GM12891 (cell line): Measurements from ENCODE around the gene AMDHD2.
A peak's percentile ranks its signal among the peaks of the same experiment; 100 is the strongest.

Experiments used
- DNase-seq: peaks from one replicate; pipeline ENCODE4 v3.0.0; 2011; ENCODE audit warnings: low spot score; ENCODE audit not compliant: insufficient read length
- FAIRE-seq: peaks from 2 replicates; lab custom pipeline; 2011; peaks lifted over from hg19 to GRCh38; lab: Jason Lieb, UNC
- PAX5 ChIP-seq: IDR thresholded peaks from 2 replicates; pipeline ENCODE4 v1.6.1; 2011; ENCODE audit warnings: low read length, moderate library complexity, mild to moderate bottlenecking; ENCODE audit not compliant: insufficient read depth, severe bottlenecking
- POLR2A ChIP-seq: IDR thresholded peaks from 2 replicates; pipeline ENCODE4 v1.6.1; 2011; ENCODE audit warnings: low read depth, low read length, control low read depth
- POLR2AphosphoS5 ChIP-seq: IDR thresholded peaks from 2 replicates; pipeline ENCODE4 v1.6.1; 2011; ENCODE audit warnings: low read depth, low read length, control low read depth
- POU2F2 ChIP-seq: IDR thresholded peaks from 2 replicates; pipeline ENCODE4 v1.6.1; 2011; ENCODE audit warnings: low read depth, mild to moderate bottlenecking, control low read depth, low read length, moderate library complexity
- SPI1 ChIP-seq: IDR thresholded peaks from 2 replicates; pipeline ENCODE4 v1.6.1; 2011; ENCODE audit warnings: low read depth, low read length, control low read depth
- TAF1 ChIP-seq: IDR thresholded peaks from 2 replicates; pipeline ENCODE4 v1.6.1; 2011; ENCODE audit warnings: low read depth, low read length, control low read depth

AMDHD2 gene

GRCh38 chr16:2482249-2482648 is 37.9 kb upstream of the AMDHD2 start:
- TF ChIP-seq TAF1 (no peak), POLR2A (no peak), SPI1 (no peak), POLR2AphosphoS5 (no peak), PAX5 (no peak), POU2F2 (no peak)
- DNase-seq, result no peak
- no peak for FAIRE-seq

- FAIRE-seq (no peak), DNase-seq (no peak)
- TF ChIP-seq PAX5 (no peak), POLR2A (no peak), SPI1 (no peak), POLR2AphosphoS5 (no peak), TAF1 (no peak), POU2F2 (no peak)
Measured at GRCh38 chr16:2482708-2483534, 37.2 kb upstream of the AMDHD2 start.

GRCh38 chr16:2483939-2484897 is 36.0 kb upstream of the AMDHD2 start:
- no peak for FAIRE-seq
- TF ChIP-seq POU2F2 (no peak), POLR2A (no peak), SPI1 (no peak), POLR2AphosphoS5 (no peak), TAF1 (no peak), PAX5 (no peak)
- DNase-seq, result no peak

GRCh38 chr16:2484898-2485508 is 35.2 kb upstream of the AMDHD2 start:
- no peak for FAIRE-seq
- no peak for DNase-seq
- TF ChIP-seq SPI1 (no peak), PAX5 (no peak), TAF1 (no peak), POLR2A (no peak), POU2F2 (no peak), POLR2AphosphoS5 (no peak)

GRCh38 chr16:2485811-2486507 is 34.2 kb upstream of the AMDHD2 start:
- TF ChIP-seq POU2F2, result no peak
- TF ChIP-seq POLR2A, result no peak
- TF ChIP-seq POLR2AphosphoS5, result no peak
- no peak for TF ChIP-seq PAX5
- DNase-seq (no peak), FAIRE-seq (no peak)

GRCh38 chr16:2486645-2487516 is 33.3 kb upstream of the AMDHD2 start:
- DNase-seq, result peak; percentile 86
- peak; percentile 98 for FAIRE-seq
- 0 out of 2 replicates have a peak, but pooled peaks have one; percentile 44 for TF ChIP-seq POU2F2
- TF ChIP-seq POLR2A, result no peak
- TF ChIP-seq SPI1, result 0 out of 2 replicates have a peak, but pooled peaks have one; percentile 19
- no peak for TF ChIP-seq TAF1

GRCh38 chr16:2487517-2487842 is 32.7 kb upstream of the AMDHD2 start:
- FAIRE-seq (no peak), DNase-seq (no peak)
- TF ChIP-seq POLR2A (no peak), POU2F2 (no peak), SPI1 (no peak), PAX5 (no peak), POLR2AphosphoS5 (no peak), TAF1 (no peak)

- DNase-seq (no peak), FAIRE-seq (no peak)
- TF ChIP-seq PAX5 (no peak), POLR2AphosphoS5 (no peak), SPI1 (no peak), POLR2A (no peak), TAF1 (no peak), POU2F2 (no peak)
Measured at GRCh38 chr16:2487903-2488531, 32.2 kb upstream of the AMDHD2 start.
